ENCODE data around the gene HDAC4. TPM values are rescaled to one million over a fixed set of nuclear protein-coding genes. Genes with fewer than 3 reads are reported as not detected.
A peak's percentile ranks its signal among the peaks of the same experiment; 100 is the strongest.

Gene HDAC4
- total RNA-seq, 4 donors from 2014 or later: 21.6 to 72.7 (median 35.2) TPM

- DNase-seq: no peak
- peaks cover 28 to 100% (median 34%) of the 10 kb centered on the region in 3 donors for H3K36me3 ChIP-seq
- H3K9me3 ChIP-seq: no peaks in the 10 kb centered on the region
- TF ChIP-seq CTCF (IDR thresholded peaks at IDR 0.05) (peak in 3 of 6 experiments; percentile 17 to 53 (median 38)), POLR2A (IDR thresholded peaks at IDR 0.05) (no peak)
- no peak overlapping the region for H3K27ac ChIP-seq
- 65 to 69% methylated on average over 9 to 10 of the region's 11 CpGs for WGBS, 2 donors
- intact Hi-C loops (cut with DNase I): no loop called here
- no peak overlapping the region for H3K4me3 ChIP-seq
- no peaks in the 10 kb centered on the region for H3K27me3 ChIP-seq
- H3K4me1 ChIP-seq: peaks cover 0 to 7% (median 6%) of the 10 kb centered on the region in 3 donors
Measured at GRCh38 chr2:239106314-239106908, 294.4 kb downstream of the HDAC4 start.

GRCh38 chr2:239105234-239105633, 295.6 kb downstream of the HDAC4 start:
- TF ChIP-seq POLR2A (IDR thresholded peaks at IDR 0.05) (no peak), CTCF (IDR thresholded peaks at IDR 0.05) (no peak)
- Histone ChIP-seq H3K27ac (no peak overlapping the region), H3K9me3 (no peaks in the 10 kb centered on the region), H3K27me3 (no peaks in the 10 kb centered on the region), H3K4me3 (no peak overlapping the region), H3K4me1 (no peaks in the 10 kb centered on the region), H3K36me3 (peaks cover 19 to 100% (median 36%) of the 10 kb centered on the region in 3 donors)
- 80% methylated on average over 1 of the region's 12 CpGs; no CpG with 5 or more reads in 1 of the 2 donors for WGBS, 2 donors
- no peak for DNase-seq
- intact Hi-C loops (cut with DNase I): no loop called here

- Histone ChIP-seq H3K9me3 (no peaks in the 10 kb centered on the region), H3K4me3 (no peak overlapping the region), H3K4me1 (no peaks in the 10 kb centered on the region), H3K36me3 (peaks cover 19 to 100% (median 36%) of the 10 kb centered on the region in 3 donors), H3K27ac (no peak overlapping the region), H3K27me3 (no peaks in the 10 kb centered on the region)
- intact Hi-C loops (cut with DNase I): no loop called here
- 91% methylated on average over 16 to 17 of the region's 17 CpGs for WGBS, 2 donors
- no peak for DNase-seq
- TF ChIP-seq POLR2A (IDR thresholded peaks at IDR 0.05): no peak
- TF ChIP-seq CTCF (IDR thresholded peaks at IDR 0.05): no peak
Measured at GRCh38 chr2:239104800-239105199, 296.0 kb downstream of the HDAC4 start.

- no peak overlapping the region for H3K4me3 ChIP-seq
- no peak for TF ChIP-seq POLR2A (IDR thresholded peaks at IDR 0.05)
- no peak for TF ChIP-seq CTCF (IDR thresholded peaks at IDR 0.05)
- peaks cover 0 to under 1% (median 0%) of the 10 kb centered on the region in 3 donors for H3K4me1 ChIP-seq
- no peak overlapping the region for H3K27ac ChIP-seq
- intact Hi-C loops (cut with DNase I): no loop called here
- no peaks in the 10 kb centered on the region for H3K9me3 ChIP-seq
- no peaks in the 10 kb centered on the region for H3K27me3 ChIP-seq
- H3K36me3 ChIP-seq: peaks cover 19 to 100% (median 36%) of the 10 kb centered on the region in 3 donors
- 88 to 93% methylated on average over 20 to 25 of the region's 30 CpGs for WGBS, 2 donors
- DNase-seq: no peak
Measured at GRCh38 chr2:239103125-239104098, 297.4 kb downstream of the HDAC4 start.

- Histone ChIP-seq H3K4me1 (peaks cover 0 to 6% (median 0%) of the 10 kb centered on the region in 3 donors), H3K36me3 (peaks cover 19 to 98% (median 33%) of the 10 kb centered on the region in 3 donors), H3K27me3 (no peaks in the 10 kb centered on the region), H3K27ac (no peak overlapping the region), H3K9me3 (no peaks in the 10 kb centered on the region), H3K4me3 (no peak overlapping the region)
- TF ChIP-seq POLR2A (IDR thresholded peaks at IDR 0.05): no peak
- no peak for TF ChIP-seq CTCF (IDR thresholded peaks at IDR 0.05)
- no peak for DNase-seq
- intact Hi-C loops (cut with DNase I): no loop called here
- WGBS, 2 donors: 40 to 73% methylated on average over 1 to 4 of the region's 5 CpGs
Measured at GRCh38 chr2:239102266-239102665, 298.6 kb downstream of the HDAC4 start.
